GM12878 (cell line): Measurements from ENCODE around the gene AXIN1. TPM values are rescaled to one million over a fixed set of nuclear protein-coding genes. Genes with fewer than 3 reads are reported as not detected.
A peak's percentile ranks its signal among the peaks of the same experiment; 100 is the strongest.

Experiments used
- BACH1 ChIP-seq: fragments of 450-650 bp; IDR thresholded peaks from 2 replicates; pipeline ENCODE4 v1.6.1; 2017; ENCODE audit warnings: mild to moderate bottlenecking, borderline replicate concordance
- CBX3 ChIP-seq: fragments of 200-600 bp; sonication (generic); IDR thresholded peaks from 2 replicates; pipeline ENCODE4 v1.6.1; 2016; ENCODE audit warnings: low read depth, borderline replicate concordance
- CREM ChIP-seq: IDR thresholded peaks from 2 replicates; pipeline ENCODE4 v1.6.1; 2014; ENCODE audit warnings: antibody characterized with exemption, low read depth
- E2F4 ChIP-seq: IDR thresholded peaks from 2 replicates; pipeline ENCODE4 v1.6.1; 2012; ENCODE audit warnings: low read depth, low read length, improper control_type of control experiment
- EED ChIP-seq: sonication (generic); IDR thresholded peaks from 2 replicates; pipeline ENCODE4 v1.6.1; 2016; ENCODE audit warnings: antibody characterized with exemption, low read depth
- ELK1 ChIP-seq: IDR thresholded peaks from 2 replicates; pipeline ENCODE4 v1.6.1; 2012; ENCODE audit warnings: low read depth, low read length, improper control_type of control experiment
- EP300 ChIP-seq, 2 experiments: fragments of 150-350 bp in 1 of 2; IDR thresholded peaks; 2 replicates each; pipeline ENCODE4 v1.6.1; 2011 to 2012; ENCODE audit warnings: low read depth in 2 of 2, low read length in 2 of 2, borderline replicate concordance in 1 of 2, improper control_type of control experiment in 1 of 2, inconsistent platforms in 1 of 2; ENCODE audit not compliant: control insufficient read depth in 1 of 2
- ETV6 ChIP-seq, 2 experiments: fragments of 450-650 bp in 1 of 2; IDR thresholded peaks in 1 of 2; conservative IDR thresholded peaks in 1 of 2; 2 replicates each; pipeline ENCODE4 v1.6.1; 2014; ENCODE audit warnings: antibody characterized with exemption in 1 of 2, borderline replicate concordance in 1 of 2, low read depth in 1 of 2, mild to moderate bottlenecking in 1 of 2, moderate library complexity in 1 of 2
- FOXM1 ChIP-seq: IDR thresholded peaks from 2 replicates; pipeline ENCODE4 v1.6.1; 2012; ENCODE audit warnings: low read depth, mild to moderate bottlenecking, inconsistent platforms, low read length, moderate library complexity
- HDGF ChIP-seq: fragments of 450-650 bp; IDR thresholded peaks from 2 replicates; pipeline ENCODE4 v1.6.1; 2016; ENCODE audit warnings: antibody characterized with exemption
- IKZF1 ChIP-seq: fragments of 450-650 bp; conservative IDR thresholded peaks from 2 replicates; pipeline ENCODE4 v1.6.1; 2017; ENCODE audit warnings: antibody characterized with exemption, mild to moderate bottlenecking
- IRF4 ChIP-seq: IDR thresholded peaks from 2 replicates; pipeline ENCODE4 v1.6.1; 2011; ENCODE audit warnings: low read depth, low read length
- LARP7 ChIP-seq: fragments of 450-650 bp; IDR thresholded peaks from 2 replicates; pipeline ENCODE4 v1.6.1; 2017; ENCODE audit warnings: mild to moderate bottlenecking
- MTA3 ChIP-seq: IDR thresholded peaks from 2 replicates; pipeline ENCODE4 v1.6.1; 2012; ENCODE audit warnings: low read length, inconsistent platforms, borderline replicate concordance
- RELA ChIP-seq: fragments of 450-650 bp; IDR thresholded peaks from 2 replicates; pipeline ENCODE4 v1.8.0; 2014; ENCODE audit warnings: borderline replicate concordance; ENCODE audit not compliant: partially characterized antibody
- REST ChIP-seq: IDR thresholded peaks from 2 replicates; pipeline ENCODE4 v1.6.1; 2012; ENCODE audit warnings: mild to moderate bottlenecking, low read depth, low read length
- SKIL ChIP-seq: fragments of 450-650 bp; IDR thresholded peaks from 2 replicates; pipeline ENCODE4 v1.6.1; 2017; ENCODE audit warnings: mild to moderate bottlenecking, low read depth, inconsistent platforms; ENCODE audit not compliant: poor library complexity, severe bottlenecking
- SREBF2 ChIP-seq: IDR thresholded peaks from 2 replicates; pipeline ENCODE4 v1.6.1; 2012; ENCODE audit warnings: mild to moderate bottlenecking, low read length
- SUZ12 ChIP-seq: fragments of 200-600 bp; sonication (generic); IDR thresholded peaks from one replicate; pipeline ENCODE4 v1.6.1; 2018; ENCODE audit warnings: antibody characterized with exemption, mild to moderate bottlenecking; ENCODE audit not compliant: unreplicated experiment
- TAF1 ChIP-seq: IDR thresholded peaks from 2 replicates; pipeline ENCODE4 v1.6.1; 2011; ENCODE audit warnings: mild to moderate bottlenecking, low read depth, low read length, borderline replicate concordance
- ZNF207 ChIP-seq: fragments of 450-650 bp; IDR thresholded peaks from 2 replicates; pipeline ENCODE4 v1.6.1; 2014; ENCODE audit warnings: antibody characterized with exemption, mild to moderate bottlenecking, borderline replicate concordance
- ZNF274 ChIP-seq: IDR thresholded peaks from one replicate; pipeline ENCODE4 v1.8.0; 2011; ENCODE audit not compliant: insufficient read length, insufficient read depth
- ZSCAN29 ChIP-seq: fragments of 450-650 bp; IDR thresholded peaks from 2 replicates; pipeline ENCODE4 v1.6.1; 2017; ENCODE audit warnings: mild to moderate bottlenecking, moderate library complexity
- polyA plus RNA-seq, 11 experiments: library from polyadenylated mRNA; depleted of rRNA in 4 of 11; unstranded in 6 of 11; stranded (reverse) in 5 of 11; fragments of >200 nt; fragmentation: Nextera tagmentation in 4 of 11; fragmentation: Illumina TruSeq in 1 of 11; extraction: Ambion mirVana in 4 of 11; extraction: Trizol in 1 of 11; gene quantifications; 1 replicate in 1 of 11; 2 replicates in 10 of 11; pipeline versions ENCODE4 v1.2.1 to v1.2.3, GENCODE V29; 2011 to 2016; ENCODE audit warnings: inconsistent platforms in 2 of 11, missing spikeins in 2 of 11, low read depth in 1 of 11
- total RNA-seq, 4 experiments: library from RNA; depleted of rRNA in 3 of 4; stranded (reverse); fragments of >200 nt in 3 of 4; fragmentation: Illumina TruSeq in 1 of 4; extraction: Trizol in 1 of 4; gene quantifications; 2 replicates each; pipeline versions ENCODE4 v1.2.1 to v1.2.3, GENCODE V29; 2013 to 2021

AXIN1 gene
- total and polyA plus RNA-seq, 10 of the 15 experiments (the other 5 are each of a cell fraction or from before 2014, with no cell fraction given) = 0.26 to 27.1 (median 7.7) TPM

- TF ChIP-seq E2F4 = no peak
- 0 out of 2 replicates have a peak, but pooled peaks have one; percentile 53 for TF ChIP-seq HDGF
- no peak for TF ChIP-seq SREBF2
- no peak for TF ChIP-seq MTA3
- TF ChIP-seq IRF4 = no peak
- TF ChIP-seq REST = no peak
- no peak for TF ChIP-seq SKIL
- TF ChIP-seq TAF1 = no peak; the same call in 1 of the 2 replicates
- TF ChIP-seq SUZ12 = no peak
- TF ChIP-seq LARP7 = peak; percentile 53; the same call in 1 of the 2 replicates
- no peak for TF ChIP-seq ELK1
- TF ChIP-seq ZSCAN29 = no peak
- no peak for TF ChIP-seq CBX3
- TF ChIP-seq IKZF1 = peak; percentile 95
- TF ChIP-seq RELA = peak; percentile 62
- no peak for TF ChIP-seq EED
- TF ChIP-seq ZNF207 = no peak
- peak; percentile 85; the same call in 1 of the 2 replicates for TF ChIP-seq BACH1
- TF ChIP-seq ZNF274 = no peak
- TF ChIP-seq FOXM1 = no peak
- no peak for TF ChIP-seq ETV6 (conservative IDR thresholded peaks at IDR 0.05 in 1 of 2, IDR thresholded peaks at IDR 0.05 in 1 of 2; ENCODE audit: borderline replicate concordance in 1 of 2, low read depth in 1 of 2)
- TF ChIP-seq EP300 (IDR thresholded peaks at IDR 0.05; ENCODE audit: borderline replicate concordance in 1 of 2, control insufficient read depth in 1 of 2, low read depth in 2 of 2, low read length in 2 of 2) = no peak
- no peak for TF ChIP-seq CREM
Measured at GRCh38 chr16:401468-402348, 49.2 kb upstream of the AXIN1 start, which contains the start of gene DECR2 (continued).
